PC-3 (cell line): ENCODE data around the gene PLPPR1.

Experiments used
- EZH2 ChIP-seq: fragments of 300-600 bp; sonication (generic); IDR thresholded peaks from one replicate; pipeline ENCODE4 v1.6.1; 2017; ENCODE audit warnings: antibody characterized with exemption, mild to moderate bottlenecking, low read length; ENCODE audit not compliant: unreplicated experiment
- EZH2phosphoT487 ChIP-seq: fragments of 300-600 bp; sonication (generic); IDR thresholded peaks from 2 replicates; pipeline ENCODE4 v1.6.1; 2018; ENCODE audit warnings: mild to moderate bottlenecking, antibody characterized with exemption, low read length, borderline replicate concordance
- TF ChIP-seq, protein P1 (sequence below): fragments of 300-600 bp; sonication (generic); conservative IDR thresholded peaks from 2 replicates; pipeline ENCODE4 v1.5.1; 2017; ENCODE audit warnings: antibody characterized with exemption, low read depth, mild to moderate bottlenecking, low read length

DNA sequence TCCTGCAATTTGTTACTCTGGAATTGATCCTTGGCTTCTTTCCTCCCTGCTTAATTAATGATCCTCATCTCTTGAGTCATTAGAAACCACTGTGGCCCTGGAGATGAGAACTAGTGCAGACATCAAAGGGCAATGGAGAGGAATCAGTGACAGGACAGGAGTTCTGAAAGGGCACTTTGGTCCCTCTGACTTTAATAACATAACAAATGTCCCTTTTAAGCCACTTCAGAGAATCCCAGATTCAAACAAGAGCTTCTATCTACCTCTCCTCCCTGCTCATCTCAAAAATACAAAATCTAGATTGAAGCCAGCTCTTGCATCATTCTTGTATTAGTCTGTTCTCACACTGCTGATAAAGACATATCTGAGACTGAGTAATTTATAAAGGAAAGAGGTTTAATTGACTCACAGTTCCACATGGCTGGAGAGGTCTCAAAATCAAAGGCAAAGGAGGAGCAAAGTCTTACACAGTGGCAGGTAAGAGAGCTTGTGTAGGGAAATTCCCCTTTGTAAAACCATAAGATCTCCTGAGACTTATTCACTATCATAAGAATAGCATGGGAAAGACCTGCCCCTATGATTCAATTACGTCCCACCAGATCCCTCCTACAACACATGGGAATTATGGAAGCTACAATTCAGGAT is 139.1 kb downstream of the PLPPR1 start:
- TF ChIP-seq, protein P1, sequence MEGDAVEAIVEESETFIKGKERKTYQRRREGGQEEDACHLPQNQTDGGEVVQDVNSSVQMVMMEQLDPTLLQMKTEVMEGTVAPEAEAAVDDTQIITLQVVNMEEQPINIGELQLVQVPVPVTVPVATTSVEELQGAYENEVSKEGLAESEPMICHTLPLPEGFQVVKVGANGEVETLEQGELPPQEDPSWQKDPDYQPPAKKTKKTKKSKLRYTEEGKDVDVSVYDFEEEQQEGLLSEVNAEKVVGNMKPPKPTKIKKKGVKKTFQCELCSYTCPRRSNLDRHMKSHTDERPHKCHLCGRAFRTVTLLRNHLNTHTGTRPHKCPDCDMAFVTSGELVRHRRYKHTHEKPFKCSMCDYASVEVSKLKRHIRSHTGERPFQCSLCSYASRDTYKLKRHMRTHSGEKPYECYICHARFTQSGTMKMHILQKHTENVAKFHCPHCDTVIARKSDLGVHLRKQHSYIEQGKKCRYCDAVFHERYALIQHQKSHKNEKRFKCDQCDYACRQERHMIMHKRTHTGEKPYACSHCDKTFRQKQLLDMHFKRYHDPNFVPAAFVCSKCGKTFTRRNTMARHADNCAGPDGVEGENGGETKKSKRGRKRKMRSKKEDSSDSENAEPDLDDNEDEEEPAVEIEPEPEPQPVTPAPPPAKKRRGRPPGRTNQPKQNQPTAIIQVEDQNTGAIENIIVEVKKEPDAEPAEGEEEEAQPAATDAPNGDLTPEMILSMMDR, result no peak
- no peak for TF ChIP-seq EZH2
- TF ChIP-seq EZH2phosphoT487, result no peak
